Upper lobe of right lung (tissue), 1 donor: ENCODE data around the gene MOGAT2. TPM values are rescaled to one million over a fixed set of nuclear protein-coding genes. Genes with fewer than 3 reads are reported as not detected.

Source experiments
- ATAC-seq: fragments of 200-7000 bp; cut with Tn5 transposase; one replicate; pipeline ENCODE4 v1.9.1; 2020; ENCODE audit warnings: mild to moderate bottlenecking, moderate library complexity
- DNase-seq: peaks from one replicate; pipeline ENCODE4 v3.0.0-alpha.2; 2020
- H3K27ac ChIP-seq: fragments of 200-600 bp; one replicate; pipeline ENCODE4 v1.8.0; 2022
- H3K27me3 ChIP-seq: fragments of 200-600 bp; one replicate; pipeline ENCODE4 v1.8.0; 2022; ENCODE audit warnings: mild to moderate bottlenecking
- H3K36me3 ChIP-seq: fragments of 200-600 bp; one replicate; pipeline ENCODE4 v1.8.0; 2022
- H3K4me1 ChIP-seq: fragments of 200-600 bp; one replicate; pipeline ENCODE4 v1.8.0; 2022
- H3K4me3 ChIP-seq: fragments of 200-600 bp; one replicate; pipeline ENCODE4 v1.8.0; 2022; ENCODE audit warnings: mild to moderate bottlenecking
- H3K9me3 ChIP-seq: fragments of 200-600 bp; one replicate; pipeline ENCODE4 v1.8.0; 2022
- intact Hi-C: fragments of 100-400 bp; cut with DNase I; formaldehyde crosslinking; loops from one replicate; pipeline ENCODE4 v1.11.0; 2022
- total RNA-seq: library from RNA; stranded (reverse); fragmentation: NEBNext Ultra II Directional; extraction: Animal tissue kit (Norgen Biotek cat#: 25700); gene quantifications from one replicate; pipeline ENCODE4 v1.2.1, GENCODE V29; 2021
- TF ChIP-seq, protein P1 (sequence below): fragments of 200-600 bp; IDR thresholded peaks from one replicate; pipeline ENCODE4 v1.8.0; 2022; ENCODE audit warnings: antibody characterized with exemption
- donor health status: DM: no; HTN: yes; CAD: no; lungs with severe emphysema.

The MOGAT2 gene
- total RNA-seq, 1 donor from 2014 or later, result not detected

DNA sequence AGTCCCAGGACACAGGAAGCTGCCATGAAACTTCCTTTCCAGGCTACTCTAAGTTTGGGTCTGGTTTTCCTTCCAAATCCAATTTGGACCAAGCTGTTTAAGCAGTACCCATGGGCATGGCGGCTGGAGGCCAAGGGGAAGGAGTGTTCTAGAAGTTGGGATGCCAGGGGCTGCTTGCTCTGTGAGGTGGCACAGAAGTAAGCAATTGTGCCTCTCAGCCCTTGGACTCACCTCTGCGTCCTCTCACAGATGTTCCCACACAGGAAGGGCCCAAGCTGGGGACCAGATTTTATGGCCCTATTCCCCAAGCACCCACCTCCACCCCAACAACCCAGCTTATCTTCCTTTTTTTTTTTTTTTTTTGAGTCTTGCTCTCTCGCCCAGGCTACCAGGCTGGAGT is 47.5 kb downstream of the MOGAT2 start:
- Histone ChIP-seq H3K9me3 (no peaks in the 10 kb centered on the region), H3K27ac (no peak overlapping the region), H3K4me3 (no peak overlapping the region), H3K4me1 (peaks cover 12% of the 10 kb centered on the region), H3K27me3 (no peaks in the 10 kb centered on the region), H3K36me3 (no peaks in the 10 kb centered on the region)
- intact Hi-C loops, result no loop called here
- TF ChIP-seq, protein P1, sequence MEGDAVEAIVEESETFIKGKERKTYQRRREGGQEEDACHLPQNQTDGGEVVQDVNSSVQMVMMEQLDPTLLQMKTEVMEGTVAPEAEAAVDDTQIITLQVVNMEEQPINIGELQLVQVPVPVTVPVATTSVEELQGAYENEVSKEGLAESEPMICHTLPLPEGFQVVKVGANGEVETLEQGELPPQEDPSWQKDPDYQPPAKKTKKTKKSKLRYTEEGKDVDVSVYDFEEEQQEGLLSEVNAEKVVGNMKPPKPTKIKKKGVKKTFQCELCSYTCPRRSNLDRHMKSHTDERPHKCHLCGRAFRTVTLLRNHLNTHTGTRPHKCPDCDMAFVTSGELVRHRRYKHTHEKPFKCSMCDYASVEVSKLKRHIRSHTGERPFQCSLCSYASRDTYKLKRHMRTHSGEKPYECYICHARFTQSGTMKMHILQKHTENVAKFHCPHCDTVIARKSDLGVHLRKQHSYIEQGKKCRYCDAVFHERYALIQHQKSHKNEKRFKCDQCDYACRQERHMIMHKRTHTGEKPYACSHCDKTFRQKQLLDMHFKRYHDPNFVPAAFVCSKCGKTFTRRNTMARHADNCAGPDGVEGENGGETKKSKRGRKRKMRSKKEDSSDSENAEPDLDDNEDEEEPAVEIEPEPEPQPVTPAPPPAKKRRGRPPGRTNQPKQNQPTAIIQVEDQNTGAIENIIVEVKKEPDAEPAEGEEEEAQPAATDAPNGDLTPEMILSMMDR, result no peak
- ATAC-seq, result no peak
- no peak for DNase-seq

DNA sequence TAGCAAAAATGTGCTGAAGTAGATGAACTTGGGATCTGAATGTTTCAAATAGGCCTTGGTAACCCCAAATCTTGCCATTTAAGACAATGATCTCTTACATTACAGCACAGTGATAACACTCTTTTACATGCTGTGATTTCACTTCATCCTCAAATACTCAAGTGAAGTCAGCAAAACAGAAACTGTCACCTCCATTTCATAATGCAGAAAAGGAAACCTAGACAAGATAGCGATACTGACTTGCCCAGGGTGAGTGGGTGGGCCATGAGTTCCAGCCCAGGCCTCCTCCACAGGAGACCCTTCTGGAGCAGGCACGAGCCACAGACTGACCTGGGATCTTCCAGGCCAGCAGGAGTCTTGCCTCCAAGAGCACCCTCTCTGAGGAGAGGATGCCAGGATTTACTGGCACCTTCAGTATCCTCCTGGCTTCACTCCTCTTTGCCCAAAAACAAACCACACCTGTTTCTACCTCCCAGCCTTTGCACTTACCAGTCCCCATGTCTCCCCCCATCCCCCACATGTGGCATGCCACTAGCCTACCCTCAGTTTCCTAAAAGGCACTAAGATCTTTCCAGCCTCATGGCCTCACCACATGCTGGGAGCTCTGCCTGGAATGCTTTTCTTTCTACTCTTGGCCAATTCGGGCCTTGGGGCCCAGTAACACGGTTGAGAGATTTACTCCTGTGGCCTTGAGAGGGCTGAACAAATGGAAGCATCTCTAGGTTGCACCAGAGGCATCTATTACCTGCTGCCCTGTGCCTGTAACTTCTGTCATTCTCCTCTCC is 49.0 kb downstream of the MOGAT2 start:
- ATAC-seq (no peak), DNase-seq (no peak)
- Histone ChIP-seq H3K9me3 (no peaks in the 10 kb centered on the region), H3K4me1 (peaks cover 12% of the 10 kb centered on the region), H3K27me3 (no peaks in the 10 kb centered on the region), H3K4me3 (no peak overlapping the region), H3K27ac (no peak overlapping the region), H3K36me3 (no peaks in the 10 kb centered on the region)
- intact Hi-C loops, result no loop called here
- TF ChIP-seq, protein P1, result no peak

DNA sequence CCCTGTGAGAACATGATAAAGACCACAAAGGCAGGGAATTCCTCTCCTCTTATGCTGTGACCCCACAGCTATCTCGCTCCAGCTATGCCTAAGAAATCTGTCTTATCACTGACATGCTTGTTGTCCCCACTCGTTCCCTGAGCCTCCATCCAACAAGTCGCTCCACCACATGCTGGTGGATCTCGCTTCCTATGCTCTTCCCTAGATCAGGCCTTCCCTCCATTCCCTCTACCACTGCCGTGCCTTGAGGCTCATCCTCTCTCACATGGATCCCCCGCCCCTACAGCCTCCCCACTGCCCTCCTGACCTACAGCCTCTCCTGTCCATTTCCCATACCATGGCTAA is 49.6 kb downstream of the MOGAT2 start:
- H3K27me3 ChIP-seq, result no peaks in the 10 kb centered on the region
- ATAC-seq (no peak), DNase-seq (no peak)

DNA sequence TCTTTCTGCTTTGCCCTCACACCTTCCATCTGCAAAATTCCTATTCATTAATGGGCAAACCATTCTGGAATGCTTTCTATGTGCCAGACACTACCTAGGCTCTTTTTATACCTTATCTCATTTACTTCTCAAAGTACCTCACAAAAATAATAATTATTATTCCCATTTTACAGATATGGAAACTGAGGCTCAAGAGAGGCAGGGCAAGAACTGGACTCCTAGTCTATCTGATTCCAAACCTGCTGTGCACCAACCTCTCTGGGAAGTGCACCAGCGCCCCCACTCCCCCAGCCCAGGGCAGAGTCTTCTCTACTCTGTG is 50.1 kb downstream of the MOGAT2 start:
- Histone ChIP-seq H3K27me3 (no peaks in the 10 kb centered on the region), H3K4me3 (peak overlapping the region; percentile 55), H3K9me3 (no peaks in the 10 kb centered on the region), H3K27ac (no peak overlapping the region), H3K36me3 (no peaks in the 10 kb centered on the region), H3K4me1 (peaks cover 12% of the 10 kb centered on the region)
- no peak for ATAC-seq
- intact Hi-C loops, result no loop called here
- no peak for DNase-seq
- TF ChIP-seq, protein P1, result no peak

More for the DNA sequence above, 49.6 kb downstream of the MOGAT2 start:
- intact Hi-C loops, result no loop called here
- TF ChIP-seq, protein P1, result no peak
- no peaks in the 10 kb centered on the region for H3K36me3 ChIP-seq
- no peak overlapping the region for H3K4me3 ChIP-seq
- H3K9me3 ChIP-seq, result no peaks in the 10 kb centered on the region
- H3K27ac ChIP-seq, result no peak overlapping the region
- peaks cover 12% of the 10 kb centered on the region for H3K4me1 ChIP-seq

DNA sequence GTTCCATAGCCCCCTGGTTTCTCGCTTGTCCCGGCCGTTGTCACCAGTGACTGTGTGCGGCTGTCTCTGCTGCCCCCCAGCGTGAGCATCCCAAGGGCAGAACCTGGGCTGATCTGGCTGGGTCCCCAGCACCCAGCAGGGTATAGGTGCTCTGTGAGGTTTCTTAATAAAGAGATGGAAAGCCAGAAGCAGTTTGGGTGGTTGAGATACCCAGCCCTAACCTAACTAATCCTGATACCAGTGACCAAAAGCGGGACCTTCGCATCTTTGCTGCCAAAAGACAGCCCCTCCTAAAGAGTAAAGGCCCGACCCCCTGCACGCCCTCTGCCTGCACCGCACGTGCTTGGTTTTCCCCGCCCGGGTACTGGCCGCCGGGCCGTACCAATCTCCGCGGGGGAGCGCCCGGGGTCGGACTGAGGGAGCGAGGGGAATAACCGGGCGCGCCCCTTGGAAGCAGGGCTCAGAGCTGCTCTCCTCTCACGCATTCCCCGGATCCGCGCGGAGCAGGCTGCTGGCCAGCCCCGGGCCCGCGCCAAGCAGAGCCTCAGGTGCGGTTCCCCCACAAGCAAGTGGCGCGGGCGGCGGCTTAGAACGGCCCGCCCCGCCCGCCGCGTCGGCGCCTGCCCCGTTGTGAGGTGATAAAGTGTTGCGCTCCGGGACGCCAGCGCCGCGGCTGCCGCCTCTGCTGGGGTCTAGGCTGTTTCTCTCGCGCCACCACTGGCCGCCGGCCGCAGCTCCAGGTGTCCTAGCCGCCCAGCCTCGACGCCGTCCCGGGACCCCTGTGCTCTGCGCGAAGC is 50.7 kb downstream of the MOGAT2 start, which contains the start of gene DGAT2:
TSS of gene DGAT2 (plus strand) at position 667 of the 797 bp plus-strand sequence. CDS start 214 bp downstream, outside the sequence.
- H3K27me3 ChIP-seq, result no peaks in the 10 kb centered on the region
- H3K4me1 ChIP-seq, result peaks cover 12% of the 10 kb centered on the region
- intact Hi-C loops, result no loop called here
- peak within 1 kb of the TSS; percentile 55 for H3K4me3 ChIP-seq
- H3K27ac ChIP-seq, result peak within 1 kb of the TSS; percentile 71
- peak; percentile 85 for ATAC-seq
- TF ChIP-seq, protein P1, result peak; percentile 12
- peak; percentile 91 for DNase-seq
- H3K9me3 ChIP-seq, result no peaks in the 10 kb centered on the region
- H3K36me3 ChIP-seq, result no peaks in the 10 kb centered on the region
